HG03460 (cell line): Measurements from ENCODE around the gene FRMPD4.
"Not testable (repeated sequence)": the region's sequence is repeated elsewhere in the genome, so short reads cannot be mapped to it uniquely, and the experiment has no call there.

Source experiments
- ATAC-seq: cut with Tn5 transposase; IDR thresholded peaks from one replicate; pipeline ENCODE4 v1.9.1; 2021; ENCODE audit not compliant: unreplicated experiment

FRMPD4 gene

GRCh38 chrX:12138361-12139313 lies at the start of gene FRMPD4:
TSS of gene FRMPD4 (plus strand) at chrX:12138473. CDS start at chrX:12138972, 499 bp downstream.
- no peak for ATAC-seq

GRCh38 chrX:12089740-12090139 lies 48.5 kb upstream of the FRMPD4 start:
- ATAC-seq: no peak

- ATAC-seq: no peak
Observed at GRCh38 chrX:12113321-12113720, 25.0 kb upstream of the FRMPD4 start.

GRCh38 chrX:12115377-12115776 lies 22.9 kb upstream of the FRMPD4 start:
- no peak for ATAC-seq

- no peak for ATAC-seq
Observed at GRCh38 chrX:12118134-12118533, 20.1 kb upstream of the FRMPD4 start.

GRCh38 chrX:12128017-12128416 lies 10.3 kb upstream of the FRMPD4 start:
- ATAC-seq: no peak

GRCh38 chrX:12137951-12138360 lies 317 bp upstream of the FRMPD4 start:
- ATAC-seq: no peak

GRCh38 chrX:12139934-12140611 lies 1.8 kb downstream of the FRMPD4 start:
- ATAC-seq: no peak

GRCh38 chrX:12141511-12141910 lies 3.2 kb downstream of the FRMPD4 start:
- no peak for ATAC-seq

GRCh38 chrX:12142661-12143060 lies 4.4 kb downstream of the FRMPD4 start:
- ATAC-seq: no peak

GRCh38 chrX:12145402-12145801 lies 7.1 kb downstream of the FRMPD4 start:
- no peak for ATAC-seq

GRCh38 chrX:12149670-12150407 lies 11.6 kb downstream of the FRMPD4 start:
- no peak for ATAC-seq

- ATAC-seq: no peak
Observed at GRCh38 chrX:12153317-12153716, 15.0 kb downstream of the FRMPD4 start.

GRCh38 chrX:12153741-12154140 lies 15.5 kb downstream of the FRMPD4 start:
- no peak for ATAC-seq

GRCh38 chrX:12159799-12160198 lies 21.5 kb downstream of the FRMPD4 start:
- ATAC-seq: no peak

GRCh38 chrX:12162420-12162819 lies 24.1 kb downstream of the FRMPD4 start:
- no peak for ATAC-seq

GRCh38 chrX:12164180-12164579 lies 25.9 kb downstream of the FRMPD4 start:
- ATAC-seq: not testable (repeated sequence)

- ATAC-seq: no peak
Observed at GRCh38 chrX:12170755-12171154, 32.5 kb downstream of the FRMPD4 start.

GRCh38 chrX:12174358-12174757 lies 36.1 kb downstream of the FRMPD4 start:
- ATAC-seq: no peak

- ATAC-seq: no peak
Observed at GRCh38 chrX:12197030-12197429, 58.8 kb downstream of the FRMPD4 start.

- no peak for ATAC-seq
Observed at GRCh38 chrX:12206413-12206812, 68.1 kb downstream of the FRMPD4 start.
